GM23338 (cell line): Measurements from ENCODE around the gene USP8. TPM values are rescaled to one million over a fixed set of nuclear protein-coding genes. Genes with fewer than 3 reads are reported as not detected.
"Not testable (repeated sequence)": the region's sequence is repeated elsewhere in the genome, so short reads cannot be mapped to it uniquely, and the experiment has no call there.

Experiments used
- ATAC-seq: fragments of 200-7000 bp; cut with Tn5 transposase; 3 replicates; pipeline ENCODE4 v1.9.1; 2020
- DNase-seq: peaks from one replicate; pipeline ENCODE4 v3.0.0-alpha.2; 2015; ENCODE audit warnings: low spot score
- H2AFZ ChIP-seq: fragments of 200-600 bp; sonication (generic); 2 replicates; pipeline ENCODE4 v1.8.0; 2016; ENCODE audit warnings: antibody characterized with exemption, mild to moderate bottlenecking, moderate library complexity
- H3F3A ChIP-seq: fragments of 200-600 bp; sonication (generic); replicated peaks from 2 replicates; pipeline ENCODE4 v1.8.0; 2017; ENCODE audit warnings: antibody characterized with exemption, mixed run types, low read depth
- H3K27ac ChIP-seq: fragments of 200-600 bp; sonication (generic); 2 replicates; pipeline ENCODE4 v1.6.1; 2016; ENCODE audit warnings: low read depth
- H3K27me3 ChIP-seq: fragments of 200-600 bp; sonication (generic); 2 replicates; pipeline ENCODE4 v1.8.0; 2016; ENCODE audit warnings: mild to moderate bottlenecking, mixed run types, moderate library complexity; ENCODE audit not compliant: insufficient read depth
- H3K36me3 ChIP-seq: fragments of 200-600 bp; sonication (generic); 2 replicates; pipeline ENCODE4 v1.8.0; 2016; ENCODE audit warnings: mild to moderate bottlenecking; ENCODE audit not compliant: insufficient read depth
- H3K4me1 ChIP-seq: fragments of 200-600 bp; sonication (generic); 2 replicates; pipeline ENCODE4 v1.8.0; 2016; ENCODE audit warnings: mild to moderate bottlenecking, moderate library complexity; ENCODE audit not compliant: insufficient read depth
- H3K4me2 ChIP-seq: fragments of 200-600 bp; sonication (generic); 2 replicates; pipeline ENCODE4 v1.7.1; 2017; ENCODE audit warnings: mixed run types
- H3K4me3 ChIP-seq: fragments of 200-600 bp; sonication (generic); 2 replicates; pipeline ENCODE4 v1.6.1; 2016; ENCODE audit warnings: mixed run types
- H3K79me2 ChIP-seq: fragments of 200-600 bp; sonication (generic); replicated peaks from 2 replicates; pipeline ENCODE4 v1.8.0; 2017; ENCODE audit warnings: mild to moderate bottlenecking; ENCODE audit not compliant: insufficient read depth
- H3K9me2 ChIP-seq: fragments of 200-600 bp; sonication (generic); 2 replicates; pipeline ENCODE4 v1.8.0; 2017; ENCODE audit not compliant: insufficient read depth
- H4K20me1 ChIP-seq: fragments of 200-600 bp; sonication (generic); replicated peaks from 2 replicates; pipeline ENCODE4 v1.8.0; 2017; ENCODE audit warnings: mild to moderate bottlenecking; ENCODE audit not compliant: insufficient read depth
- H3K27ac Mint-ChIP-seq: 2 replicates; pipeline ENCODE4 v1.8.0; 2020; ENCODE audit warnings: inconsistent platforms, mild to moderate bottlenecking, moderate library complexity, mixed read lengths
- H3K27me3 Mint-ChIP-seq: 3 replicates; pipeline ENCODE4 v1.8.0; 2022; ENCODE audit warnings: low read depth, mild to moderate bottlenecking, moderate library complexity, mixed read lengths, inconsistent platforms; ENCODE audit not compliant: insufficient read depth, poor library complexity
- H3K36me3 Mint-ChIP-seq: 3 replicates; pipeline ENCODE4 v1.8.0; 2021; ENCODE audit warnings: low read depth, mild to moderate bottlenecking, inconsistent platforms, moderate library complexity, mixed read lengths
- H3K4me1 Mint-ChIP-seq: 3 replicates; pipeline ENCODE4 v1.8.0; 2020; ENCODE audit warnings: mild to moderate bottlenecking, inconsistent platforms, mixed read lengths
- H3K4me3 Mint-ChIP-seq: 3 replicates; pipeline ENCODE4 v1.8.0; 2021; ENCODE audit warnings: moderate library complexity, mild to moderate bottlenecking, inconsistent platforms, mixed read lengths
- H3K9me3 Mint-ChIP-seq: 3 replicates; pipeline ENCODE4 v1.8.0; 2020; ENCODE audit warnings: moderate library complexity, mild to moderate bottlenecking, inconsistent platforms, mixed read lengths
- CREB1 ChIP-seq: fragments of 250-450 bp; sonication (Bioruptor Pico); IDR thresholded peaks from 2 replicates; pipeline ENCODE4 v1.5.0; 2020; ENCODE audit warnings: low read depth, mild to moderate bottlenecking, moderate library complexity
- CTCF ChIP-seq, 2 experiments: fragments of 200-600 bp in 1 of 2; sonication (generic) in 1 of 2; conservative IDR thresholded peaks; 2 replicates each; pipeline versions ENCODE4 v1.5.1 to v1.6.1; 2016 to 2017; ENCODE audit warnings: antibody characterized with exemption in 2 of 2, low read depth in 2 of 2, mild to moderate bottlenecking in 2 of 2, moderate library complexity in 1 of 2
- EZH2 ChIP-seq: fragments of 200-600 bp; sonication (generic); IDR thresholded peaks from one replicate; pipeline ENCODE4 v1.8.0; 2017; ENCODE audit warnings: antibody characterized with exemption, mild to moderate bottlenecking, low read depth; ENCODE audit not compliant: unreplicated experiment
- EZH2phosphoT487 ChIP-seq: fragments of 200-600 bp; sonication (generic); IDR thresholded peaks from one replicate; pipeline ENCODE4 v1.8.1; 2018; ENCODE audit warnings: antibody characterized with exemption; ENCODE audit not compliant: unreplicated experiment
- JUNB ChIP-seq: IDR thresholded peaks from one replicate; pipeline ENCODE4 v1.6.1; 2016; ENCODE audit warnings: antibody characterized with exemption; ENCODE audit not compliant: unreplicated experiment
- NANOG ChIP-seq: IDR thresholded peaks from 2 replicates; pipeline ENCODE4 v1.6.1; 2016; ENCODE audit warnings: antibody characterized with exemption, borderline replicate concordance
- POLR2AphosphoS5 ChIP-seq: IDR thresholded peaks from 2 replicates; pipeline ENCODE4 v1.6.1; 2016; ENCODE audit warnings: antibody characterized with exemption, low read depth
- REST ChIP-seq: IDR thresholded peaks from one replicate; pipeline ENCODE4 v1.6.1; 2018; ENCODE audit warnings: antibody characterized with exemption; ENCODE audit not compliant: unreplicated experiment
- STAT1 ChIP-seq: IDR thresholded peaks from one replicate; pipeline ENCODE4 v1.6.1; 2016; ENCODE audit warnings: antibody characterized with exemption; ENCODE audit not compliant: unreplicated experiment
- ZNF114 ChIP-seq: fragments of 250-450 bp; sonication (Bioruptor Pico); IDR thresholded peaks from 2 replicates; pipeline ENCODE4 v1.5.0; 2020; ENCODE audit warnings: mild to moderate bottlenecking, moderate library complexity
- ZNF462 ChIP-seq: fragments of 250-450 bp; sonication (Bioruptor Pico); IDR thresholded peaks from 2 replicates; pipeline ENCODE4 v1.5.0; 2020; ENCODE audit warnings: mild to moderate bottlenecking, moderate library complexity
- polyA plus RNA-seq: library from polyadenylated mRNA; unstranded; fragments of >200 nt; fragmentation: Nextera tagmentation; extraction: Ambion mirVana; gene quantifications from 2 replicates; pipeline ENCODE4 v1.2.1, GENCODE V29; 2016
- total RNA-seq: library from RNA; depleted of rRNA; stranded (reverse); fragments of >200 nt; shearing (Covaris generic); gene quantifications from 2 replicates; pipeline ENCODE4 v1.2.3, GENCODE V29; 2014

USP8 gene
- total and polyA plus RNA-seq, 2 experiments from 2014 or later = 64.8 to 68.6 TPM

GRCh38 chr15:50493625-50494024 lies 69.4 kb downstream of the USP8 start:
- Mint-ChIP-seq H3K36me3 (peaks cover 65% of the 10 kb centered on the region), H3K4me3 (no peak overlapping the region), H3K27me3 (no peaks in the 10 kb centered on the region), H3K4me1 (peaks cover 3% of the 10 kb centered on the region; the same call in 2 of the 3 replicates), H3K27ac (no peak overlapping the region), H3K9me3 (no peaks in the 10 kb centered on the region)
- H3K4me3 ChIP-seq = no peak overlapping the region
- H4K20me1 ChIP-seq = no peaks in the 10 kb centered on the region
- H3F3A ChIP-seq = no peaks in the 10 kb centered on the region
- DNase-seq = no peak
- TF ChIP-seq POLR2AphosphoS5 (no peak), CTCF (conservative IDR thresholded peaks at IDR 0.05; ENCODE audit: low read depth in 2 of 2) (no peak), ZNF114 (CRISPR knock-in tag) (no peak), STAT1 (no peak), EZH2phosphoT487 (no peak), ZNF462 (CRISPR knock-in tag) (no peak), NANOG (no peak), CREB1 (CRISPR knock-in tag) (no peak), EZH2 (no peak), REST (no peak), JUNB (no peak)
- no peak overlapping the region for H3K27ac ChIP-seq
- no peaks in the 10 kb centered on the region for H3K27me3 ChIP-seq
- H3K4me2 ChIP-seq = no peak overlapping the region
- peaks cover 37% of the 10 kb centered on the region for H3K36me3 ChIP-seq
- no peaks in the 10 kb centered on the region for H3K9me2 ChIP-seq
- H3K4me1 ChIP-seq = no peaks in the 10 kb centered on the region
- H2AFZ ChIP-seq = no peak overlapping the region
- no peaks in the 10 kb centered on the region for H3K79me2 ChIP-seq
- ATAC-seq = no peak

- not testable (repeated sequence) for H3F3A ChIP-seq, H3K27me3 Mint-ChIP-seq, H3K4me1 Mint-ChIP-seq, H3K4me2 ChIP-seq, H3K4me3 ChIP-seq, H3K4me1 ChIP-seq, H4K20me1 ChIP-seq, H3K79me2 ChIP-seq, H3K27ac Mint-ChIP-seq, DNase-seq, ATAC-seq, H3K4me3 Mint-ChIP-seq, H3K27ac ChIP-seq, H2AFZ ChIP-seq, H3K9me2 ChIP-seq, H3K9me3 Mint-ChIP-seq, H3K27me3 ChIP-seq
- peaks cover 73% of the 10 kb centered on the region for H3K36me3 Mint-ChIP-seq
- H3K36me3 ChIP-seq = peaks cover 43% of the 10 kb centered on the region
Observed at GRCh38 chr15:50494547-50494946, 70.3 kb downstream of the USP8 start.
